NT2/D1 (cell line): ENCODE data around the gene BOD1L1.

Experiments
- YY1 ChIP-seq: IDR thresholded peaks from 2 replicates; pipeline ENCODE4 v1.6.1; 2011; ENCODE audit not compliant: insufficient read length, insufficient read depth
- ZNF274 ChIP-seq: IDR thresholded peaks from 2 replicates; pipeline ENCODE4 v1.6.1; 2011; ENCODE audit warnings: mild to moderate bottlenecking, low read depth, low read length

DNA sequence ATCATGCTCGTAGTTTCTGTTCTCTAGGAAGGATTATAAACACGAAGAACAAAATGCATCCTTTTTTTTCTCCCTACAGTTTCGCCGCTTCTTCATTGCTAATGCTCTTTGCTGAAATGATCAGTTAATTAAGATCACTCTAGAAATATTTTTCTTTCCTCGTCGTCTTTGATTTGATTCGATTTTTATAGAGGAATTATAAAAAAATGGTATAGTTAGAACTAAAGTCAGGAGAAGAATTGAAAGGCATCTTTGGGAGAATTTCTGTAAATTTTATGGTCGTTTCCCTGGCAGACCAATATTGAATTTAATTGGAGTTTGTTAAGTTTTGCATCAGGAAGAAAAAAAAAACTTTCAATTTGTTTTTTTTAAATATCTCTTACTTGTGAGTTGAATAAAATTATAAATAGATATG lies 82.1 kb downstream of the BOD1L1 start:
- no peak for TF ChIP-seq YY1
- TF ChIP-seq ZNF274, result no peak
